SK-N-SH treated with all-trans-retinoic acid at 6 μM for 48 hours (cell line): ENCODE measurements around the gene ASCL3.

Experiments used
- ISL1 ChIP-seq: fragments of 250-450 bp; sonication (Bioruptor Pico); IDR thresholded peaks from 2 replicates; pipeline ENCODE4 v2.1.2; 2022; ENCODE audit warnings: mild to moderate bottlenecking, moderate library complexity
- TCF4 ChIP-seq: fragments of 250-450 bp; sonication (Bioruptor Pico); IDR thresholded peaks from 2 replicates; pipeline ENCODE4 v1.8.0; 2021; ENCODE audit warnings: mild to moderate bottlenecking, moderate library complexity, borderline replicate concordance
- ZFP3 ChIP-seq: fragments of 250-450 bp; sonication (Bioruptor Pico); IDR thresholded peaks from 2 replicates; pipeline ENCODE4 v1.5.0; 2020; ENCODE audit warnings: mild to moderate bottlenecking, moderate library complexity
- ZFP30 ChIP-seq: fragments of 450-650 bp; formaldehyde crosslinking; IDR thresholded peaks from 2 replicates; pipeline ENCODE4 v1.5.0; 2022; ENCODE audit warnings: mild to moderate bottlenecking, moderate library complexity
- TF ChIP-seq, protein P1 (sequence below): fragments of 250-450 bp; sonication (Bioruptor Pico); IDR thresholded peaks from 2 replicates; pipeline ENCODE4 v1.8.0; 2020; ENCODE audit warnings: mild to moderate bottlenecking, moderate library complexity, borderline replicate concordance

- TF ChIP-seq, protein P1, sequence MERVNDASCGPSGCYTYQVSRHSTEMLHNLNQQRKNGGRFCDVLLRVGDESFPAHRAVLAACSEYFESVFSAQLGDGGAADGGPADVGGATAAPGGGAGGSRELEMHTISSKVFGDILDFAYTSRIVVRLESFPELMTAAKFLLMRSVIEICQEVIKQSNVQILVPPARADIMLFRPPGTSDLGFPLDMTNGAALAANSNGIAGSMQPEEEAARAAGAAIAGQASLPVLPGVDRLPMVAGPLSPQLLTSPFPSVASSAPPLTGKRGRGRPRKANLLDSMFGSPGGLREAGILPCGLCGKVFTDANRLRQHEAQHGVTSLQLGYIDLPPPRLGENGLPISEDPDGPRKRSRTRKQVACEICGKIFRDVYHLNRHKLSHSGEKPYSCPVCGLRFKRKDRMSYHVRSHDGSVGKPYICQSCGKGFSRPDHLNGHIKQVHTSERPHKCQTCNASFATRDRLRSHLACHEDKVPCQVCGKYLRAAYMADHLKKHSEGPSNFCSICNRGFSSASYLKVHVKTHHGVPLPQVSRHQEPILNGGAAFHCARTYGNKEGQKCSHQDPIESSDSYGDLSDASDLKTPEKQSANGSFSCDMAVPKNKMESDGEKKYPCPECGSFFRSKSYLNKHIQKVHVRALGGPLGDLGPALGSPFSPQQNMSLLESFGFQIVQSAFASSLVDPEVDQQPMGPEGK (CRISPR knock-in tag): no peak
- TF ChIP-seq ISL1 (CRISPR knock-in tag) (no peak), ZFP3 (CRISPR knock-in tag) (no peak), ZFP30 (CRISPR knock-in tag) (no peak), TCF4 (CRISPR knock-in tag) (no peak)
Observed at GRCh38 chr11:8899119-8899753, 43.6 kb downstream of the ASCL3 start.
